Measurements from ENCODE around the gene LHB.

The LHB gene

GRCh38 chr19:48970923-48971395 lies 45.9 kb downstream of the LHB start:
- peak; percentile 38 for DNase-seq

GRCh38 chr19:48970139-48970766 lies 46.6 kb downstream of the LHB start:
- DNase-seq: no peak

- no peak for DNase-seq
Observed at GRCh38 chr19:48969276-48970138, 47.4 kb downstream of the LHB start.

- DNase-seq: no peak
Observed at GRCh38 chr19:48968813-48969218, 48.1 kb downstream of the LHB start.

- DNase-seq: no peak
Observed at GRCh38 chr19:48968179-48968661, 48.7 kb downstream of the LHB start.

- no peak for DNase-seq
Observed at GRCh38 chr19:48967346-48968178, 49.3 kb downstream of the LHB start.

GRCh38 chr19:48966541-48967345 lies 50.1 kb downstream of the LHB start:
- DNase-seq: no peak

Data from NCI-H524 treated with DMSO at 0.1 percent for 48 hours (cell line).